Measurements from ENCODE around the gene SV2C. TPM values are rescaled to one million over a fixed set of nuclear protein-coding genes. Genes with fewer than 3 reads are reported as not detected.
"Not testable (repeated sequence)": the region's sequence is repeated elsewhere in the genome, so short reads cannot be mapped to it uniquely, and the experiment has no call there.

The SV2C gene
- total RNA-seq, 1 donor from 2014 or later: 0.05 TPM

DNA sequence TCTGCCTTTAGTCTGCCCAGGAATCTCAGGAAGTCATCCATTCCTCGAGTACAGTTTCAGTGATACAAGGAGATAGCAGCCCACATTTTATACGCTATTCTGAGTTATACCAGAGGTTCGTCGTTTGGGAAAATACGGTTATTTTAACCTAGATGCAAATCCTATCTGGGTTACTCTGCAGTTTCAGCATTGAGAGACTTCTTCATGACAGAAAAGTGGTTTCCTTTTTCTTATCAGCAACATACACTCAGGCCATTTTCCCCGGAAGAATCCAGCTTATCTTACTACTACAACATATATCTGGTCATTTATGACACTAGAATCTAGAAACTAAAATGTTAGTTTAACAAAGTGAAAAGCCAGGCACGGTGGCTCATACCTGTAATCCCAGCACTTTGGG, 236.5 kb downstream of the SV2C start:
- Mint-ChIP-seq H3K36me3 (ENCODE audit: low read depth) (peaks cover 19% of the 10 kb centered on the region), H3K4me3 (ENCODE audit: low read depth) (no peak overlapping the region), H3K27ac (no peak overlapping the region), H3K27me3 (ENCODE audit: low read depth) (peaks cover 3% of the 10 kb centered on the region), H3K4me1 (ENCODE audit: low read depth) (peaks cover 24% of the 10 kb centered on the region), H3K9me3 (peaks cover 14% of the 10 kb centered on the region)
- intact Hi-C loops (cut with micrococcal nuclease): no loop called here
- no peak for DNase-seq (ENCODE audit: low spot score)

DNA sequence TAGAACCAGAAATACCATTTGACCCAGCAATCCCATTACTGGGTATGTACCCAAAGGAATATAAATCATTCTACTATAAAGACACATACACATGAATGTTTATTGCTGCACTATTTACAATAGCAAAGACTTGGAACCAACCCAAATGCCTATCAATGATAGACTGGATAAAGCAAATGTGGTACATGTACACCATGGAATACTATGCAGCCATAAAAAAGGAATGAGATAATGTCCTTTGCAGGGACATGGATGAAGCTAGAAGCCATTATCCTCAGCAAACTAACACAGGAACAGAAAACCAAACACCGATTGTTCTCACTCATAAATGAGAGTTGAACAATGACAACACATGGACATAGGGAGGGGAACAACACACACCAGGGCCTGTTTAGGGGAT, 240.3 kb downstream of the SV2C start:
- H3K4me1 Mint-ChIP-seq (ENCODE audit: low read depth): peaks cover 61% of the 10 kb centered on the region
- not testable (repeated sequence) for H3K27ac Mint-ChIP-seq

DNA sequence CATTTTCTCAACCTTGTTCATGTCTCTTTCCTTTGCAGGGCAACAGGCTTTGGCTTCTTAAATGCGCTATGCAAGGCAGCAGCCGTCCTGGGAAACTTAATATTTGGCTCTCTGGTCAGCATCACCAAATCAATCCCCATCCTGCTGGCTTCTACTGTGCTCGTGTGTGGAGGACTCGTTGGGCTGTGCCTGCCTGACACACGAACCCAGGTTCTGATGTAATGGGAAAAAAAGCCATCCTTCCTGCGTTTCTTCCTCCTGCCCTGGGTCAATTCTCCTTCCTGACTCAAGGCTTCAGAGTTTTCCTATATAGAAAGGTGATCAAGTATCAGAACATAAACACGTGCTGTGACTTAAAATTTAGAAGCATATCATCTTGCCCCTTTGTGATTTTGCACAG, 242.1 kb downstream of the SV2C start:
- Mint-ChIP-seq H3K27ac (peak overlapping the region; percentile 78), H3K9me3 (peaks cover 14% of the 10 kb centered on the region), H3K36me3 (ENCODE audit: low read depth) (peaks cover 17% of the 10 kb centered on the region), H3K4me3 (ENCODE audit: low read depth) (peak overlapping the region; percentile 30), H3K4me1 (ENCODE audit: low read depth) (peaks cover 63% of the 10 kb centered on the region), H3K27me3 (ENCODE audit: low read depth) (peaks cover 3% of the 10 kb centered on the region)
- DNase-seq (ENCODE audit: low spot score): no peak
- intact Hi-C loops (cut with micrococcal nuclease): no loop called here

More for the DNA sequence above, 240.3 kb downstream of the SV2C start:
- H3K27me3 Mint-ChIP-seq (ENCODE audit: low read depth); DNase-seq (ENCODE audit: low spot score); H3K4me3 Mint-ChIP-seq (ENCODE audit: low read depth); intact Hi-C loops (cut with micrococcal nuclease): not testable (repeated sequence)
- Mint-ChIP-seq H3K9me3 (peaks cover 14% of the 10 kb centered on the region), H3K36me3 (ENCODE audit: low read depth) (peaks cover 19% of the 10 kb centered on the region)

DNA sequence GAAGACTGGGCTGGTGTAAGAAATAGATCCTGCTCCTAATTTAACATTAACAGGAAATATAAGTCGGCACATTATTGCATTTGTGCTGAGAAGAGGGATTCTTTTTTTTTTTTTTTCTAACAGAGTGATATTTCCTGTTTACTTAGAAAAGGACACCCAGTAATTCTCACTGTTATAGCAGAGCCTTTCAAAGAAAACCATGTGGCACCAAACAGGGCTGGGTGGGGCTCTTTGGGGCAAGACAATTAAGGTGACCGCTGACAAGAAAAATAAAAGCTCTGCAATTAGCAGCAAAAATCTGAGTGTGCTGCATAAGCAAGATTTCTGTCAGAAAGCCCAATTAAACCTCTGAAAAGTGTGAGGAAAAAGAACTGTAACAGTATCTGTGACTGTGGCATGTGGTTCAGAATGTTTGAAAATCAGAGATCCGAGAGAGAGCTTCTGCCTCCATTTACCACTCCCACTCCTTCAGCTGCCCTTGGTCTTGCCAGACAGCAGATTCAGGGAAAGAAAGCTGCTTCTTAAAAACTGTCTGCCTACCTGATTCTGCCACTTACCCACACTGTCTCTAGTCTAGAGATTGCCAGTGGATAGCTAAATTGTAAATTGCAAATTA, 242.8 kb downstream of the SV2C start:
- intact Hi-C loops (cut with micrococcal nuclease): no loop called here
- peaks cover 14% of the 10 kb centered on the region for H3K9me3 Mint-ChIP-seq
- H3K27ac Mint-ChIP-seq: peak overlapping the region; percentile 78
- H3K36me3 Mint-ChIP-seq (ENCODE audit: low read depth): peaks cover 17% of the 10 kb centered on the region
- H3K27me3 Mint-ChIP-seq (ENCODE audit: low read depth): peaks cover 3% of the 10 kb centered on the region
- H3K4me1 Mint-ChIP-seq (ENCODE audit: low read depth): peaks cover 64% of the 10 kb centered on the region
- peak overlapping the region; percentile 30 for H3K4me3 Mint-ChIP-seq (ENCODE audit: low read depth)
- peak; percentile 40 for DNase-seq (ENCODE audit: low spot score)

DNA sequence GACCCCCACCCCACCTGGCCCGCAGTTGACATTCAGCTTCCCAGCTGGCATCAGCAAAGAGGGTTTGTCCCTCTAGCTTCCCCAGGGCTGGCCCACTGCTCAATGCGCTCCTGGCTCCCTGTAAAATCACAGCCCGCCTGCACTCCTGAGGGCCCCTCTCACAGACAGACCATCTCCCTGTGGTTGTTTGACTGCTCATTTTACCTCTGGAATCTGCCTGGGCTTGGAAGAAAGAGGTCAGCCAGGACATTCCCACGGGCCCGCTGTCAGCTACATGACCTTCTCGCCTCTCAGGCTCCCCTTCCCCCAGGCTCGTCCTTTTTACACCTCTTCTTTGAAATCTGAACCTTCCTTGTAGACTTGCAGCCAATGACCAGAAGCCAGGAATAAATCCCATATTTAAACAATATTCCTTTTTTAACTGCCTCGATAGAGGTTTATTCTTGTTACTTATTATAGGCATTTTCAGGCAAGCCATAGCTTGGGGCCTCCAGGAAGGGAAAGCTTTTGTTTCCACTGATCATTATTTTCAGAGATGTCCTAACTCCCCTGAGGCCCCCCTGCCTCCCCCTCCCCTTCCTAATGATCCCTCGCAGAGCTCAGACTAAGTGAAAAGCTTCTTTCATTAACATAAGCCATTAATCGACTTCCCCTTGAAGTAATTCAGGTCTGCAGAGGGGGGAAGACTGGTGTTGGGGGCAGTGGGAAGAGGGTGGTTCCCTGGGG, 243.6 kb downstream of the SV2C start:
- Mint-ChIP-seq H3K4me3 (ENCODE audit: low read depth) (no peak overlapping the region), H3K27me3 (ENCODE audit: low read depth) (peaks cover 3% of the 10 kb centered on the region), H3K36me3 (ENCODE audit: low read depth) (peaks cover 17% of the 10 kb centered on the region), H3K4me1 (ENCODE audit: low read depth) (peaks cover 71% of the 10 kb centered on the region), H3K9me3 (peaks cover 14% of the 10 kb centered on the region), H3K27ac (peak overlapping the region; percentile 66)
- DNase-seq (ENCODE audit: low spot score): no peak
- intact Hi-C loops (cut with micrococcal nuclease): no loop called here

DNA sequence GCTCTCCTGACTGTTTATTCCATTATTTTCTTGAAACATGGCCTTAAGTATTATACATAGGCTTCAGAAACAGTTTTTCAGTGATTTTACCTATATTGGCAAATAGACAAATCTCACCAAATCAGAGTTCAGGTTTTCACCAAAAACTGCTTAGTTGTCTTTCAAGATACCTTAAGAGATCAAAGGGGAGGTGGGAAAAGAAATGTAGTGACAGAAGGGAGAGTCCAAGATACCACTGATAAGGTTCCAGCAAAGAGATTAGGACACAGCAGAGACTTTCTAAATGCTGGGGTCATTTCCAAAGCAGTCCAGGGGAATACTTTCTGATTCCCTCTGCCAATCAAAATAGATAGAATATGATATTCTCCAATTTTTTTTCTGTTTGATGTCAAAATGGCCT, 246.2 kb downstream of the SV2C start:
- H3K27me3 Mint-ChIP-seq (ENCODE audit: low read depth): no peaks in the 10 kb centered on the region
- no peak for DNase-seq (ENCODE audit: low spot score)
- peaks cover 79% of the 10 kb centered on the region for H3K4me1 Mint-ChIP-seq (ENCODE audit: low read depth)
- intact Hi-C loops (cut with micrococcal nuclease): no loop called here
- no peaks in the 10 kb centered on the region for H3K36me3 Mint-ChIP-seq (ENCODE audit: low read depth)
- H3K9me3 Mint-ChIP-seq: no peaks in the 10 kb centered on the region
- no peak overlapping the region for H3K4me3 Mint-ChIP-seq (ENCODE audit: low read depth)
- no peak overlapping the region for H3K27ac Mint-ChIP-seq

DNA sequence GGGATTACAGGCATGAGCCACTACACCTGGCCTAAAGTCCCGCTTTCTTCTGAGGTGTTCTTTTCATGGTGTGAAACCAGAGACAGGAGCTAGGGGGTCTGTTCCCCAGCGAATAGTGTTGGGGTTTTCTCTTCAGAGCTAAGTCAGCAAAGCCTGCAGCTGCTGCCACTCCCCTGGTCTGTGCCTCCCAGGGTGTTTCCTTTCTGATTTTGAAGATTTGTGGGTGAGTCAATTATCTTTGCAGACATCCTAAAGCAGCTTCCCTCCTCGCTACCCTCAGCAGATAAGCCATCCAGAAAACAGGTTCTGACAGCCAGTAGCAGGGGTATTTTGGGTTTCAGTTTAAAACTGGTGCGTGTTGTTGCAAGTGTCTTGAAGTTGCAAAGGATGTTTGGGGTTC, 247.9 kb downstream of the SV2C start:
- Mint-ChIP-seq H3K9me3 (no peaks in the 10 kb centered on the region), H3K27me3 (ENCODE audit: low read depth) (no peaks in the 10 kb centered on the region), H3K4me3 (ENCODE audit: low read depth) (peak overlapping the region; percentile 37), H3K4me1 (ENCODE audit: low read depth) (peaks cover 64% of the 10 kb centered on the region), H3K27ac (peak overlapping the region; percentile 69), H3K36me3 (ENCODE audit: low read depth) (no peaks in the 10 kb centered on the region)
- DNase-seq (ENCODE audit: low spot score): peak; percentile 58
- intact Hi-C loops (cut with micrococcal nuclease): loop anchor here (2.0 to 5.0 kb wide), 2 partner anchors 36 to 72 kb away; partner anchors contain the start of gene IQGAP2

DNA sequence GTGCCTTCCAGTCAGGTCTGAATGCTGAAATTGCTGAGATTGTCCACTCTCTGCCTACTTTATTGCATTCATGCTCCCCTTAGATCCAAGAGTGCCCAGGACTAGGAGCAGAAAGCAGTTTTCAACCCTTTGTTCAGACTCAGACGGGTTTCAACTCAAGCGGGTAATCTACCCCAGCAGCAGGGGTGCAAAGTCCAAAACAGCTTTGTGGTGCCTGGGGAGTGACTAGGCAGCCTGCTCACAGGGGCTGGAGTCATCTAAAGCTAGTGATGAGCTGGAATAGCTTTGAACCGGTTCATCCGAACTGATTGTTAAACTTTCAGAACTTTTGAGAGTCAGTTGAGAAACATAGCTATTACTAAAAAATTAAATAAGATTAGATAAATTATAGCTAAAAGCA, 248.9 kb downstream of the SV2C start:
- Mint-ChIP-seq H3K36me3 (ENCODE audit: low read depth) (no peaks in the 10 kb centered on the region), H3K4me1 (ENCODE audit: low read depth) (peaks cover 55% of the 10 kb centered on the region), H3K27ac (no peak overlapping the region), H3K9me3 (no peaks in the 10 kb centered on the region), H3K4me3 (ENCODE audit: low read depth) (no peak overlapping the region), H3K27me3 (ENCODE audit: low read depth) (no peaks in the 10 kb centered on the region)
- no peak for DNase-seq (ENCODE audit: low spot score)
- intact Hi-C loops (cut with micrococcal nuclease): loop anchor here (2.0 to 5.0 kb wide), 2 partner anchors 35 to 215 kb away; no protein-coding TSS in a partner anchor

DNA sequence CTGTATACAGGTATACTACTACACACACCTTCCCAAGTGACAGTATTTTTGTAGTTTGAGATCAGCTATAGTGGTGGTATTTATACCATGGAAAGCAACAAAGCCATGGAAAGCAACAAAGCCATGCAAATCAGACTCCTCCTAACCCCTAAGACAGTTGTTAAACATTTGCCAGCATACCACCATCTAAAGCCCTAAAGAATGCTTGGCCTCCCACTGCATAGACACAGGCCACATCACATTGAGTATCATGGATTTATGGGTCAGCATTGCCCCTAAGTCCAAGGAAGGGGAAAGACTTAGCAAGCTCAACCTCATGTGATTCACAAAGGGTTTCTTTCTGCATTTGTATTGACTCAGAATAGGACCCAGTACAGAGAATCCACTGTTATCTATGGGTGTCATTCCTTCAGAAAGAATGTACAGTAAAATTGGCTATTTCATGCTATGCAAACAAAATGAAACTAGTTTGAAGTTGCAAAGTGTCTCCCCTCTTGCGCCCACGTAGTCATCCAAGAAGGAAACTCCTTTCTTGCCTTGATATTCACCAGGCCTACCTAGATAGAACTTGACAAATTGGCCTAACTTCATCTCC, 249.5 kb downstream of the SV2C start:
- H3K9me3 Mint-ChIP-seq: no peaks in the 10 kb centered on the region
- no peak overlapping the region for H3K4me3 Mint-ChIP-seq (ENCODE audit: low read depth)
- H3K4me1 Mint-ChIP-seq (ENCODE audit: low read depth): peaks cover 53% of the 10 kb centered on the region

DNA sequence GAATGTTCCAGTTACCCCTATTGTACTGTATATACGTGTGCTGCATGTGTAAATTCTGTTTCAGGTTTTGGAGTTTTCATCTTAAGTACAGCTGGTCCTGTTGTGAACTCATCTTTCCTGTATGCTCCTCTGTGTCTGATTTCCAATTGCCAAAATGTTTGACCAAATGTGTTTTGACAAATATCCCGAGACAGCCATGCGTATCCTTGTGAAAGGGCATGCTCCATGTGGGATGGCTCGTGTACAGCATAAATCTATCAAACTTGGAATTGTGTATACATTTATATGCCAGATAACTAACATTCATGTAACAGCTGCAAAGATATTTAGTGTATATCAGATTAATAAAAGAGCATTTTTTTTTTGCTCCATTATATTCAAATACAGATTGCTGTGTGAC, 250.4 kb downstream of the SV2C start:
- Mint-ChIP-seq H3K4me1 (ENCODE audit: low read depth) (peaks cover 51% of the 10 kb centered on the region), H3K27me3 (ENCODE audit: low read depth) (no peaks in the 10 kb centered on the region), H3K9me3 (no peaks in the 10 kb centered on the region), H3K4me3 (ENCODE audit: low read depth) (no peak overlapping the region), H3K36me3 (ENCODE audit: low read depth) (no peaks in the 10 kb centered on the region), H3K27ac (no peak overlapping the region)
- intact Hi-C loops (cut with micrococcal nuclease): loop anchor here (2.0 to 5.0 kb wide), 2 partner anchors 34 to 213 kb away; no protein-coding TSS in a partner anchor
- no peak for DNase-seq (ENCODE audit: low spot score)

More for the DNA sequence above, 249.5 kb downstream of the SV2C start:
- Mint-ChIP-seq H3K36me3 (ENCODE audit: low read depth) (no peaks in the 10 kb centered on the region), H3K27ac (no peak overlapping the region), H3K27me3 (ENCODE audit: low read depth) (no peaks in the 10 kb centered on the region)
- intact Hi-C loops (cut with micrococcal nuclease): loop anchor here (2.0 to 5.0 kb wide), 2 partner anchors 35 to 214 kb away; no protein-coding TSS in a partner anchor
- DNase-seq (ENCODE audit: low spot score): no peak

DNA sequence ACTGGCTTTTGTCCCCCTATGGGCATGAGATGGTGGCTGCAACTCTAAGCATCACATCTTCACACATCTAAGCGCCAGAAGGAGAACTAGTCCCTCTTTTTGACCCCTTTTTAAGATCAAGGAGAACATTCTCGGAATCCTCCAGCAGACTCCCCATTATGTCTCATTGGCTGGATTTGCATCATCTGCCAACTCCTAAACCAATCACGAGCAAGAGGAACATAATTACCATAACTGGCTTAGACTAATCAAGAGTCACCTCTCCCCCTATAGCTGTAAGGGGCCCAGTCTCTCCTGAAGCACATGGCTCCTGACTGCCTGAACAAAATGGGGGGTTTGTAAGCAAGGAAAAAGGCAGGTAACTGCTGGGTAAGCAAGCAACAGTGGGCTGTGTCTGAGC, 251.4 kb downstream of the SV2C start:
- Mint-ChIP-seq H3K36me3 (ENCODE audit: low read depth) (no peaks in the 10 kb centered on the region), H3K4me3 (ENCODE audit: low read depth) (no peak overlapping the region), H3K27ac (no peak overlapping the region), H3K27me3 (ENCODE audit: low read depth) (no peaks in the 10 kb centered on the region), H3K9me3 (no peaks in the 10 kb centered on the region), H3K4me1 (ENCODE audit: low read depth) (peaks cover 46% of the 10 kb centered on the region)
- DNase-seq (ENCODE audit: low spot score): no peak
- intact Hi-C loops (cut with micrococcal nuclease): loop anchor here (5.0 kb wide), 1 partner anchor 33 kb away; no protein-coding TSS in a partner anchor

DNA sequence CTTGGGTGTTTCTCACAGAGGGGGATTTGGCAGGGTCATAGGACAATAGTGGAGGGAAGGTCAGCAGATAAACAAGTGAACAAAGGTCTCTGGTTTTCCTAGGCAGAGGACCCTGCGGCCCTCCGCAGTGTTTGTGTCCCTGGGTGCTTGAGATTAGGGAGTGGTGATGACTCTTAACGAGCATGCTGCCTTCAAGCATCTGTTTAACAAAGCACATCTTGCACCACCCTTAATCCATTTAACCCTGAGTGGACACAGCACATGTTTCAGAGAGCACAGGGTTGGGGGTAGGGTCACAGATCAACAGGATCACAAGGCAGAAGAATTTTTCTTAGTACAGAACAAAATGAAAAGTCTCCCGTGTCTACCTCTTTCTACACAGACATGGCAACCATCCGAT, 252.3 kb downstream of the SV2C start:
- H3K9me3 Mint-ChIP-seq; DNase-seq (ENCODE audit: low spot score); H3K27ac Mint-ChIP-seq; H3K4me3 Mint-ChIP-seq (ENCODE audit: low read depth); H3K36me3 Mint-ChIP-seq (ENCODE audit: low read depth); H3K27me3 Mint-ChIP-seq (ENCODE audit: low read depth): not testable (repeated sequence)
- peaks cover 39% of the 10 kb centered on the region for H3K4me1 Mint-ChIP-seq (ENCODE audit: low read depth)
- intact Hi-C loops (cut with micrococcal nuclease): loop anchor here (5.0 kb wide), 1 partner anchor 307 kb away; no protein-coding TSS in a partner anchor
